Measurements from ENCODE around the gene ZNF708.
"Not testable (repeated sequence)": the region's sequence is repeated elsewhere in the genome, so short reads cannot be mapped to it uniquely, and the experiment has no call there.

The ZNF708 gene

DNA sequence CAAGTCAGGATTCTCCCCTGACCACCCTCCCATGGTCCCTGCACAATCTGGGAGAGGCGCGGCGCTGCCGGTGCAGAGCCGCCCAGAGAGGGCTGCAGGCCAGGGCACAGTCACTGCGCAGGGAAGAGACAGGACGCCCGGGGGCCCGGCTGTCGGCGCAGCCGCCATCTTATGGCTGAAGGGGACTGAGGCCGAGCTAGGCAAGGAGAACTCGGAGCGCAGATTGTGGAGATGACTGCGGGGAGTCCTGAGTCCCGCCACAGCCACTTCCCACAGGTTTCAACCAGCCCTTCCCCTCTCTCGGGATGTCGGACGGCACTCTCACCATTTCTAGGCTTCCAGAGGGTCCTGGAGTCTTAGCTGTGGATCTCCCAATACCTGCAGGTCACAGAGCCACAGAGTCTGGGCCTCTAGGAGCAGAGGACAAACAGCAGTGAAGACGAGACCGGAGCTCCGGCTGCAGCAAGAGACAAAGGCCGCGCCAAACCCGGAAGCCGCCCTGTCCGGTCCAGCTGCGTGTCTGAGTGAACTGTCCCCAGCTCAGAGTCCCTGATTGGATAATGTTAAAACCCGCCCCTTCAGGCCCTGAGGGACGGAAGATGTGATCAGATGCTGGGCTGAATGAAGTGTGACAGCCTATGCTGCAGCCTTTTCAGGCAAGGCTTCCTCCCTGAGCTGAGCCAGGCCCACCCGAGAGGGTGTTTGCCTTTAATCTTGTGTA is at the start of gene ZNF708:
ZNF708 (minus strand) TSS at position 526 of the 721 bp plus-strand sequence; CDS start at position 328, 198 bp downstream.
- peak; percentile 48 for DNase-seq

DNA sequence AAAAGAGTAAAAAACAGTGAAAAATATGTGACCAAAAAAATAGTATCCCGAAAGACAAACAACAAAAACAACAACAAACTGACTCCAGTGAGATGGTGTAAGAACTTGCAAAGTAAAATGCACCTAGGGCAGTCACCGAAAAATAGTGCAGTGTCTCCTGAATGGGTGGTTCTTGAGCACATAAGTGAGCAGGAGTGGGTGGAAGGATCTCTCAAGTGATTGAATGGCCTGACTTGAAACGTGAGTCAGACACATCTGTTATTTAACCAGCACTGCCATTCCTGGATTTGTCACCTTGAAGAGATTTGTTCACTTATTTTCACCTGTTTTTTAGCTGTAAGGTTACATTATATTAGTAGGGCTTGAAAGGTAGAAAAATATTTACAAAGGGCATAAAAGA is 33.1 kb upstream of the ZNF708 start:
- DNase-seq, result no peak

GRCh38 chr19:21358768-21359451 is 29.7 kb upstream of the ZNF708 start, which contains the start of gene ZNF738:
Gene ZNF738, plus strand, starts transcription at chr19:21359000. Its CDS starts 141 bp downstream, at chr19:21359141.
- peak; percentile 32 for DNase-seq

DNA sequence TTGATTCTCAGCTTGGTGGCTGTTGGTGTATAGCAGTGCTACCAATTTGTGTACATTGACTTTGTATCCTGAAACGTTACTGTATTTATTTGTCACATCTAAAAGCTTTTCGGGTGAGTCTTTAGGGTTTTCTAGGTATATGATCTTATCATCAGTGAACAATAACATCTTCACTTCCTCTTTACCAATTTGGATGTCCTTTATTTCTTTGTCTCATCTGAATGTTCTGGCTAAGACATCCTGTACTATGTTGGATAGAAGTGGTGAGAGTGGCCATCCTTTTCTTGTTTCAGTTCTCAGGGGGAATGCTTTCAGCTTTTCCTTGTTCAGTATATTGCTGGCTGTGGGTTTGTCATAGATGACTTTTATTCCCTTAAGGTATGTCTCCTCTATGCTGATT is 23.6 kb upstream of the ZNF708 start:
- no peak for DNase-seq

DNA sequence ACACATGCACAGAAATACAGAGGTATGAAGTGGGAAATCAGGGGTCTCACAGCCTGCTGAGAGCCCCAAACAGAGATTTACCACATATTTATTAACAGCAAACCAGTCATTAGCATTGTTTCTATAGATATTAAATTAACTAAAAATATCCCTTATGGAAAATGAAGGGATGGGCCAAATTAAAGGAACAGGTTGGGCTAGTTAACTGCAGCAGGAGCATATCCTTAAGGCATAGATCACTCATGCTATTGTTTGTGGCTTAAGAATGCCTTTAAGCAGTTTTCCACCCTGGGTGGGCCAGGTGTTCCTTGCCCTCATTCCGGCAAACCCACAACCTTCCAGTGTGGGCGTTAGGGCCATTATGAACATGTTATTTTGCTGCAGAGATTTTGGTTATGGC is 15.6 kb upstream of the ZNF708 start:
- DNase-seq, result not testable (repeated sequence)

GRCh38 chr19:21335721-21336120 is 6.5 kb upstream of the ZNF708 start:
- DNase-seq, result no peak

DNA sequence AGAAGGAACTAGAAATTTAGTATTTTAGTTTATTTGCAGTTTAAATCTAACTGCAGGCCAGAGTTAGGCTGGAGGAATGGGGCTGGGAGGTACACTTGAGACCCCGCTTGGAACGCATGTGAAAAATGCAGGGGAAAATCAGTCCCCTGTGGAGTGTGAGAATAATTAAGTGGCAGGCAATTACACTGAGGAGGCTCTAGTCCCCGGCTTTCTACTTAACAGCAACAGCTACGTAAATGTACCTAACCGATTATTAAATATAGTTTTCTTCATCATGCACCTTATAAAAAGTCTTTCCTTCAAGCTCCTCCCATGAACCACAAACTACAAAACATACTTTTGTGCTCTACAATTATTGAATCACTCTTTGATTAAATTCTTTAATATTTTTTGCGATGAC is 804 bp downstream of the ZNF708 start:
- DNase-seq, result no peak

- no peak for DNase-seq
Observed at GRCh38 chr19:21326169-21326568, 3.0 kb downstream of the ZNF708 start.

DNA sequence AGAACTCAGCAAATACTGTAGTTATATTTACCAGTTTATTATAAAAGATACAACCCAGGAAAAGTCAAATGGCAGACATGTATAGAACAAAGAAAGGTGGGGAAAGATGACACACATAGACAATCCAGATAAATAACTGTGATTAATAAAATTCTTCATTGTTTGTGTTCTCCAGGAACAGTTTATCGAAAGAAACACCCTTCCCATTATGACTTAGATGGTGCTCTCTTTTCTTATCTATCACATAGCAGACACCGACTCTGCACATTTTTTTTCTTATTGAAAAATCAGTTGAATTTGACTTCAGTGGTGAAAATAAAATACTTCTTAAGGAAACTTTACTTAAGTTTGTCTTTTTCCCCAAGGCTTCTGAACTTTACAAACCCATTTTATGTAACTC is 6.2 kb downstream of the ZNF708 start:
- DNase-seq, result no peak

DNA sequence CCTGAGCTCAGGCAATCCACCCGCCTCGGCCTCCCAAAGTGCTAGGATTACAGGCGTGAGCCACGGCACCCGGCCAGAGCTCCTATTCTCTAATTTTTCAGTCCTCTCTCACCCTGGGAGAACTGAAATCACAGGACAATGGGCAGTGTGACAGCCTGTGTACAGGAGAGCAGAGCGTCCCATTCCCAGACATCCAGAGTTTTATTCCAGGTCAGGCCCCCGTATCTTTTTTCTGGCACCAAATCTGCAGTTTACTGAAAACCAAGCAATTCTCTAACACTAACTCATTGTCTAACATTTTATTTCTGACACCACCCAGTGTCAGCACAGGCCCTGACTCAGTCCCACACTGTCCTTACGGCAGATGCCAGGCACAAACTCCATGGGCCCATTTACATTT is 6.7 kb downstream of the ZNF708 start:
- no peak for DNase-seq

DNA sequence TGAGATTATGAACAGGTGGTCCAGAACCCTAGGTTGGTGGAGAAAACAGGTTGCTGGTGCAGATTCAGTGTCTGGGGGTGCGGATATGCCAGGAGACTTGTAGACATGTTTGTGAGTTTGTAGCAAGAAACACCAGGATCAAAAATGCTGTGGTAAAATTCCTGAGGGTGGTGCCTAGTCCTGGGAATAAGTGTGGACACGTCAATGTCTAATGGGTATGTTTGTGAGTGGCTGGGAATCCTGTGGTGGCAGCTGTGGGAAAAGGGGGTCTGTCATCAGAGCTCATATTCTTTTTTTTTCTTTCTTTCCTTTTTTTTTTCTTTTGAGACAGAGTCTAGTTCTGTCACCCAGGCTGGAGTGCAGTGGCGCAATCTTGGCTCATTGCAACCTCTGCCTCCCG is 7.2 kb downstream of the ZNF708 start:
- no peak for DNase-seq

DNA sequence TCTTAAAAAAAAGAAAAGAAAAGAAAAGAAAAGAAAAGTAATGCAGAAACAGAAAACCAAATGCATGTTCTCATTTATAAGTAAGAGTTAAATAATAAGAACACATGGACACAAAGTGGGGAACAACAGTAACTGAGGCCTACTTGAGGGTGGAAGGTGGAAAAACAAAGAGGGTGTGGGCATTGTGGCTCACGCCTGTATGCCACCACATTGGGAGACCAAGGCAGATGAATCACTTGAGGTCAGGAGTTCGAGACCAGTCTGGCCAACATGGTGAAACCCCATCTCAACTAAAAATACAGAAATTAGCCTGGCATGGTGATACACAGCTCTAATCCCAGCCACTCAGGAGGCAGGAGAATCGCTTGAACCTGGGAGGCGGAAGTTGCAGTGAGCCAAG is 8.1 kb downstream of the ZNF708 start:
- no peak for DNase-seq

DNA sequence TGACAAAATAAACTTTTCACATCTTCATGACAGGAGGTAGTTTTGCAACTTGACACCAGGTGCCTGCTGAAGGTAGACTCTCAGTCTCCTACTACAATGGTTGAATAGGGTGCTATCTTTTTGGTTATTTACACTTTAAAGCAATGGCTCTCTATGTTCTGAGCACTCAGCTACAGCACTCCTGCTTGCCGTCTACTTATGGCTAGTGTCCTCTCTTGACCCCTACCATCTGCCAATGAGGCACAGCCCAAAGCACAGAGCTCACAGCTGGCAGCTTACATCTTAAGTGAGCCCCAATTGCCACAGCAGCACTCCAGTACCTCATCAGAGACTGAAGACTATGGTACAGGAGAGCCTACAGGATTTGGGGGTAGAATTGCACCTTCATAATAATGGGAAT is 11.4 kb downstream of the ZNF708 start:
- DNase-seq, result no peak

- DNase-seq, result no peak
Observed at GRCh38 chr19:21314676-21315075, 14.5 kb downstream of the ZNF708 start.

- DNase-seq, result not testable (repeated sequence)
Observed at GRCh38 chr19:21312807-21313206, 16.4 kb downstream of the ZNF708 start.

DNA sequence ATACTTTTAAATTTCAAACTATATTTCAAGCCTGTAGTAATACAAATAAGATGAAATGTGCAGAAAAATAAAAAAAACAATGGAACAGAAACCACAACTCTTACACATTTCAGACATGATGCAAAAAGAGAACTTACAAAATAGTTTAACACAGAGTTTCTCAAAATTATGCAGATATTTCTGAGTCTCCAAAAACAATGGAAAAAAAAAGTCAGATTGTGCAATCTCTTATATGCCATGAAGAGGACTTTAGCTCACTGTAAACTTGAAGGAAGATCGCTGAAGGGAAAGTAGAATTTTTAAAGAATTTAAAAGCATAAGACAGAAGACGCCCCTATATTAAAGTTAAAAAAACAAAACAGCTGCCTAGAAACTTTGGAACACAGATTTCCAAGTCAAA is 20.4 kb downstream of the ZNF708 start:
- DNase-seq, result no peak

- DNase-seq, result not testable (repeated sequence)
Observed at GRCh38 chr19:21306881-21307479, 22.2 kb downstream of the ZNF708 start.

- DNase-seq, result not testable (repeated sequence)
Observed at GRCh38 chr19:21293768-21294167, 35.4 kb downstream of the ZNF708 start.

- no peak for DNase-seq
Observed at GRCh38 chr19:21269813-21270212, 59.4 kb downstream of the ZNF708 start.

DNA sequence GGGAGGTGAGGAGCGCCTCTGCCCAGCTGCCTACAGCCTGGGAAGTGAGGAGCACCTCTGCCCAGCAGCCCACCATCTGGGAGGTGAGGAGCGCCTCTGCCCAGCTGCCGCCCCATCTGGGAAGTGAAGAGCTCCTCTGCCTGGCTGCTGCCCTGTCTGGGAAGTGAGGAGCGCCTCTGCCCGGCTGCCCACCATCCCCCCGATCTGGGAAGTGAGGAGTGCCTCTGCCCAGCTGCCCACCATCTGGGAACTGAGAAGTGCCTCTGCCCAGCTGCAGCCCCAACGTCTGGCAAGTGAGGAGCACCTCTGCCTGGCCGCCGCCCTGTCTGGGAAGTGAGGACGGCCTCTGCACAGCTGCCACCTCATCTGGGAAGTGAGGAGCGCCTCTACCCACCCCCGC is 64.3 kb downstream of the ZNF708 start:
- no peak for DNase-seq

GRCh38 chr19:21264416-21264815 is 64.8 kb downstream of the ZNF708 start:
- no peak for DNase-seq

DNA sequence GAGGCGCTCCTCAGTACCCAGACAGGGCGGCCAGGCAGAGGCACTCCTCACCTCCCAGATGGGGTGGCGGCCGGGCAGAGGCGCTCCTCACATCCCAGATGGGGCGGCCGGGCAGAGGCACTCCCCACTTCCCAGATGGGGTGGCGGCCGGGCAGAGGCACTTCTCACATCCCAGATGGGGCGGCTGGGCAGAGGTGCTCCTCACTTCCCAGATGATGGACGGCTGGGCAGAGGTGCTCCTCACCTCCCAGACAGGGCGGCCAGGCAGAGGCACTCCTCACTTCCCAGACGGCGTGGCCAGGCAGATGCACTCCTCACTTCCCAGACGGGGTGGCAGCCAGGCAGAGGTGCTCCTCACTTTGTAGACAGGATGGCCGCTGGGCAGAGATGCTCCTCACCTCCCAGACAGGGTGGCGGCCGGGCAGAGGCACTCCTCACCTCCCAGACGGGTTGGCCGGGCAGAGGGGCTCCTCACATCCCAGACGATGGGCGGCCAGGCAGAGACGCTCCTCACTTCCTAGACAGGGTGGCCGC is 68.3 kb downstream of the ZNF708 start:
- not testable (repeated sequence) for DNase-seq

- no peak for DNase-seq
Observed at GRCh38 chr19:21260164-21260847, 68.9 kb downstream of the ZNF708 start.

All from NCI-H187 treated with DMSO at 0.1 percent for 48 hours (cell line).